CD8-positive, alpha-beta memory T cell (primary cell): ENCODE data around the gene RILP. TPM values are rescaled to one million over a fixed set of nuclear protein-coding genes. Genes with fewer than 3 reads are reported as not detected.
"Not testable (repeated sequence)": the region's sequence is repeated elsewhere in the genome, so short reads cannot be mapped to it uniquely, and the experiment has no call there.

Experiments
- CTCF ChIA-PET: fragments of 350-600 bp; sonication (Branson Sonifier 250); formaldehyde crosslinking; loops from one replicate; lab custom pipeline; 2021; ENCODE audit warnings: antibody characterized with exemption; lab: Charles Lee
- POLR2A ChIA-PET: fragments of 350-600 bp; sonication (Branson Sonifier 250); formaldehyde crosslinking; loops from one replicate; lab custom pipeline; 2021; ENCODE audit warnings: antibody characterized with exemption; lab: Charles Lee
- DNase-seq, 5 donors: peaks; one replicate each; pipeline versions ENCODE4 v3.0.0 to v3.0.0-alpha.2; 2020 to 2022; ENCODE audit warnings: mixed read lengths in 1 of 5
- H3K27ac ChIP-seq: one replicate; pipeline ENCODE4 v1.7.0; 2013; ENCODE audit warnings: low read depth, mild to moderate bottlenecking, low read length, moderate library complexity
- H3K27me3 ChIP-seq: 2 replicates; pipeline ENCODE4 v1.7.0; 2013; ENCODE audit warnings: low read length, mild to moderate bottlenecking; ENCODE audit not compliant: insufficient read depth, poor library complexity, severe bottlenecking
- H3K36me3 ChIP-seq: 2 replicates; pipeline ENCODE4 v1.7.0; 2013; ENCODE audit warnings: mild to moderate bottlenecking, low read length, moderate library complexity; ENCODE audit not compliant: insufficient read depth
- H3K4me1 ChIP-seq: 2 replicates; pipeline ENCODE4 v1.7.0; 2013; ENCODE audit warnings: mild to moderate bottlenecking, low read length, moderate library complexity; ENCODE audit not compliant: insufficient read depth
- H3K4me3 ChIP-seq: 2 replicates; pipeline ENCODE4 v1.7.0; 2013; ENCODE audit warnings: mild to moderate bottlenecking, low read length
- H3K9me3 ChIP-seq: 2 replicates; pipeline ENCODE4 v1.7.0; 2013; ENCODE audit warnings: mild to moderate bottlenecking, low read length
- H3K27ac Mint-ChIP-seq, 8 donors: one replicate each; pipeline ENCODE4 v1.8.0; 2020 to 2021; ENCODE audit warnings: mixed read lengths in 8 of 8, mild to moderate bottlenecking in 6 of 8, inconsistent platforms in 3 of 8, moderate library complexity in 3 of 8
- H3K27me3 Mint-ChIP-seq, 2 donors: one replicate each; pipeline ENCODE4 v1.8.0; 2020 to 2021; ENCODE audit warnings: mixed read lengths in 2 of 2, mild to moderate bottlenecking in 1 of 2, moderate library complexity in 1 of 2
- H3K36me3 Mint-ChIP-seq, 3 donors: one replicate each; pipeline ENCODE4 v1.8.0; 2020 to 2021; ENCODE audit warnings: mixed read lengths in 3 of 3, inconsistent platforms in 1 of 3, mild to moderate bottlenecking in 1 of 3
- H3K4me1 Mint-ChIP-seq, 3 donors: one replicate each; pipeline ENCODE4 v1.8.0; 2020 to 2021; ENCODE audit warnings: mixed read lengths in 3 of 3, inconsistent platforms in 1 of 3, mild to moderate bottlenecking in 1 of 3
- H3K4me3 Mint-ChIP-seq, 7 donors: one replicate each; pipeline ENCODE4 v1.8.0; 2020 to 2021; ENCODE audit warnings: mixed read lengths in 7 of 7, mild to moderate bottlenecking in 6 of 7, moderate library complexity in 4 of 7, inconsistent platforms in 2 of 7
- H3K9me3 Mint-ChIP-seq, 5 donors: one replicate each; pipeline ENCODE4 v1.8.0; 2020 to 2022; ENCODE audit warnings: mixed read lengths in 5 of 5, mild to moderate bottlenecking in 3 of 5, moderate library complexity in 2 of 5, inconsistent platforms in 1 of 5
- polyA plus RNA-seq: library from polyadenylated mRNA; unstranded; fragments of 300-500 nt; fragmentation: Illumina TruSeq; gene quantifications from one replicate; pipeline ENCODE4 v1.2.3, GENCODE V29; 2021
- total RNA-seq, 2 experiments: library from RNA; stranded (reverse); gene quantifications; one replicate each; pipeline ENCODE4 v1.2.3, GENCODE V29; 2021

Gene RILP, protein sequence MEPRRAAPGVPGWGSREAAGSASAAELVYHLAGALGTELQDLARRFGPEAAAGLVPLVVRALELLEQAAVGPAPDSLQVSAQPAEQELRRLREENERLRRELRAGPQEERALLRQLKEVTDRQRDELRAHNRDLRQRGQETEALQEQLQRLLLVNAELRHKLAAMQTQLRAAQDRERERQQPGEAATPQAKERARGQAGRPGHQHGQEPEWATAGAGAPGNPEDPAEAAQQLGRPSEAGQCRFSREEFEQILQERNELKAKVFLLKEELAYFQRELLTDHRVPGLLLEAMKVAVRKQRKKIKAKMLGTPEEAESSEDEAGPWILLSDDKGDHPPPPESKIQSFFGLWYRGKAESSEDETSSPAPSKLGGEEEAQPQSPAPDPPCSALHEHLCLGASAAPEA
- total RNA-seq (1 to 10 TPM; 2.1 to 3.0 TPM), polyA plus RNA-seq (3.7 TPM)

DNA sequence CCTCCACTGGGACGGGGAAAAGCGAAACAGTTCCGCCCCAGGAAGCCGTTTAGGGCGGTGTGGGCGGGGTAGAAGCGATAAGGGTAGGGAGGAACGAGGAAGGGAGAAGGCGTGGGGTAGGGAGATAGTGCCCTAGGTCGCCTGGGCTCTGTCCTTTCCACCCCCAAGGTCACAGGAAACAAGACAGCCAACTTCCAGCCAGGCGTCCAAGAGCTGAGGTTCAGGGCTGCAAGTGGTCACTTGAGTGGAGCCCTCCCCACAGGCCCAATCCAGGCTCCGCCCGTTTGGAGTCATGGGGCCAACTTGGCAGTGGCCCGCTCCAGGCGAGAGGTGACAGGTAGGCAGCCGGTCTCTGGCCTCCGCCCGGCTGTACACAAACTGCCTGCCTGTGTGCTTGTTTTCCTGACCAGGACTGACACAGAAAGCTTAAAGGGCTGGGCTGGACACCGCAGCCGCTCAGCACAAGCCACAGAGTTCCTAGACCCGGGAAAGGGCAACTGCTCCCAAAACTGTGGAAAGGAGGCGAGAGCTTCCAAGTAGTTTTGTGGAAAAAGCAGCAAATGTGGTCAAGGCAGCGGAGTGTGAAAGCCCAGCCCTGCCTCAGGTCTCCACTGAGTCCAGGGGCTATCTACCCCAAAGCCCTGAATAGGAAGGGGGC is at the start of gene RILP:
RILP (minus strand) TSS at position 23 of the 658 bp plus-strand sequence. CDS start 62 bp downstream, outside the sequence.
- H3K4me1 Mint-ChIP-seq, result peaks cover 0 to 22% (median 6%) of the 10 kb centered on the region in 3 donors
- peak within 1 kb of the TSS in 4 of 8 donors; percentile 29 to 74 (median 66) for H3K27ac Mint-ChIP-seq
- H3K9me3 Mint-ChIP-seq, result no peaks in the 10 kb centered on the region
- CTCF ChIA-PET, result interaction anchor here (0.8 to 4.5 kb wide), 17 partner anchors 8 to 390 kb away, joined by 3 to 49 read pairs (median 5); partner anchors contain the start of genes INPP5K, PRPF8, SLC43A2 and WDR81
- H3K36me3 ChIP-seq, result peaks cover 42% of the 10 kb centered on the region
- POLR2A ChIA-PET, result interaction anchor here (0.5 to 2.2 kb wide), 11 partner anchors 10 to 250 kb away, joined by 3 to 20 read pairs (median 3); partner anchors contain the start of genes INPP5K, PITPNA, RPA1 and SMYD4
- peak within 1 kb of the TSS; percentile 59 for H3K27ac ChIP-seq
- peaks cover 7 to 48% (median 10%) of the 10 kb centered on the region in 3 donors for H3K36me3 Mint-ChIP-seq
- peaks cover 12% of the 10 kb centered on the region for H3K4me1 ChIP-seq
- peak within 1 kb of the TSS; percentile 59 to 77 (median 72) for H3K4me3 Mint-ChIP-seq
- H3K9me3 ChIP-seq, result no peaks in the 10 kb centered on the region
- peak within 1 kb of the TSS; percentile 59 for H3K4me3 ChIP-seq
- DNase-seq, result peak in 1 of 5 donors; percentile 30
- no peaks in the 10 kb centered on the region for H3K27me3 ChIP-seq
- H3K27me3 Mint-ChIP-seq, result no peaks in the 10 kb centered on the region

DNA sequence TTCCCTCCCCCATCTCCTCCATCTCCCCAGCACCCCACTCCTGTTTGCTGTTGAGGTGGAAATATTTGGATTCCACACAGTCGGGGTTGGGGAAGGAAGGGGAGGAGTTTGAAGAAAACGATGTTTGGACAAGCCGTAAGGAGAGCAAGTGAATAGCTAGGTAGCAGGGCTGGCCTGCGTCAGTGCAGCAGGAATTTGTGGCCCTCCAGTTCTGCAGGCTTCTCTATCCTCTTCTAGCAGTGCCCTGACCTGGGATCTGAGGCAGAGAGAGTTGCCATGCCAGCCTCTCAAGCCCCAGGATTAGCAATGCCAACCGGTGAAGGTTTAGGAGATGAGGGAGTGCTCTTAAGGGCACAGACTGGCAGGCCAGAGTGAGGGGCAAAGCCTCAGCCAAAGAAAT is 48.0 kb upstream of the RILP start:
- DNase-seq, result no peak
- Histone ChIP-seq H3K4me3 (no peak overlapping the region), H3K36me3 (no peaks in the 10 kb centered on the region), H3K27me3 (no peaks in the 10 kb centered on the region), H3K4me1 (no peaks in the 10 kb centered on the region), H3K9me3 (no peaks in the 10 kb centered on the region), H3K27ac (no peak overlapping the region)
- POLR2A ChIA-PET, result no interaction called here
- Mint-ChIP-seq H3K27ac (no peak overlapping the region), H3K36me3 (peaks cover 0 to 2% (median 0%) of the 10 kb centered on the region in 3 donors), H3K4me1 (no peaks in the 10 kb centered on the region), H3K9me3 (no peaks in the 10 kb centered on the region), H3K4me3 (no peak overlapping the region), H3K27me3 (peaks cover 4 to 9% of the 10 kb centered on the region in 2 donors)
- CTCF ChIA-PET, result no interaction called here

- Histone ChIP-seq H3K27me3 (no peaks in the 10 kb centered on the region), H3K4me3 (no peak overlapping the region), H3K9me3 (no peaks in the 10 kb centered on the region), H3K36me3 (no peaks in the 10 kb centered on the region), H3K27ac (no peak overlapping the region), H3K4me1 (no peaks in the 10 kb centered on the region)
- CTCF ChIA-PET, result no interaction called here
- no peak overlapping the region for H3K4me3 Mint-ChIP-seq
- peaks cover 0 to 2% (median 0%) of the 10 kb centered on the region in 3 donors for H3K36me3 Mint-ChIP-seq
- POLR2A ChIA-PET, result no interaction called here
- no peaks in the 10 kb centered on the region for H3K9me3 Mint-ChIP-seq
- no peak for DNase-seq
- H3K27me3 Mint-ChIP-seq, result peaks cover 6 to 15% of the 10 kb centered on the region in 2 donors
- H3K27ac Mint-ChIP-seq, result no peak overlapping the region
- H3K4me1 Mint-ChIP-seq, result no peaks in the 10 kb centered on the region
These were observed 45.7 kb upstream of the RILP start for GRCh38 chr17:1695365-1695764.

GRCh38 chr17:1693339-1693738 is 43.7 kb upstream of the RILP start:
- Mint-ChIP-seq H3K4me1 (no peaks in the 10 kb centered on the region), H3K4me3 (no peak overlapping the region), H3K36me3 (peaks cover 0 to 2% (median 0%) of the 10 kb centered on the region in 3 donors), H3K27me3 (peaks cover 6 to 15% of the 10 kb centered on the region in 2 donors), H3K9me3 (no peaks in the 10 kb centered on the region), H3K27ac (no peak overlapping the region)
- H3K27me3 ChIP-seq, result no peaks in the 10 kb centered on the region
- H3K4me3 ChIP-seq, result no peak overlapping the region
- CTCF ChIA-PET, result no interaction called here
- H3K36me3 ChIP-seq, result no peaks in the 10 kb centered on the region
- POLR2A ChIA-PET, result interaction anchor here (1.5 kb wide), 1 partner anchor 9 kb away, joined by 3 read pairs; no protein-coding TSS in a partner anchor
- DNase-seq, result no peak
- H3K4me1 ChIP-seq, result no peaks in the 10 kb centered on the region
- H3K27ac ChIP-seq, result no peak overlapping the region
- H3K9me3 ChIP-seq, result no peaks in the 10 kb centered on the region

DNA sequence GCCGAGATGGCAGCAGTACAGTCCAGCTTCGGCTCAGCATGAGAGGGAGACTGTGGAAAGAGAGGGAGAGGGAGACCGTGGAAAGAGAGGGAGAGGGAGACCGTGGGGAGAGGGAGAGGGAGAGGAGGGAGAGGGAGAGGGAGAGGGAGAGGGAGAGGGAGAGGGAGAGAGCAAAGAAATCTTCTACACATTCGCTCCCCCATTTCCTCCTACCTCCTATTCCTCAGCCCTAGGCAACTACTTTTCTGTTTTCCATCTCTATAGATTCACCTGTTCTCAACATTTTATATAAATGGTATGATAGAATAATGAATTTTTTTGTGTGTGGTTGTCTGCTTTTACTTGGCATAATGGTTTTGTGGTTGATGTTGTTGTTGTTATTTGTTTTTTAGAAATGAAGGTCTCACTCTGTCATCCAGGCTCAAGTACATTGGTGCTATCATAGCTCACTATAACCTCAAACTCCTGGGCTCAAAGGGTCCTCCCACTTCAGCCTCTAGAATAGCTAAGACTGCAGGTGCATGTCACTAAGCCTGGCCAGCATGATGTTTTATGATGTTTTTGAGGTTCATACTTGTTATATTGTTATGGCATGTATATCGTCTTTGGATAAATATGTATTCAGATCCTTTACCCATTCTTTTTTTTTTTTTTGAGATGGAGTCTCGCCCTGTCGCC is 41.0 kb upstream of the RILP start:
- Mint-ChIP-seq H3K4me3 (no peak overlapping the region), H3K4me1 (no peaks in the 10 kb centered on the region), H3K9me3 (no peaks in the 10 kb centered on the region), H3K36me3 (peaks cover 0 to 2% (median 0%) of the 10 kb centered on the region in 3 donors), H3K27me3 (peaks cover 6 to 15% of the 10 kb centered on the region in 2 donors), H3K27ac (peak overlapping the region in 1 of 8 donors; percentile 69)
- no peak for DNase-seq
- Histone ChIP-seq H3K27me3 (no peaks in the 10 kb centered on the region), H3K4me3 (no peak overlapping the region), H3K36me3 (no peaks in the 10 kb centered on the region), H3K27ac (no peak overlapping the region), H3K4me1 (no peaks in the 10 kb centered on the region), H3K9me3 (no peaks in the 10 kb centered on the region)
- ChIA-PET POLR2A (no interaction called here), CTCF (interaction anchor here (1.2 kb wide), 1 partner anchor 26 kb away, joined by 3 read pairs; no protein-coding TSS in a partner anchor)

GRCh38 chr17:1688405-1688804 is 38.7 kb upstream of the RILP start:
- H3K9me3 ChIP-seq, DNase-seq, H3K9me3 Mint-ChIP-seq, H3K27ac Mint-ChIP-seq, H3K36me3 ChIP-seq, POLR2A ChIA-PET, H3K4me3 Mint-ChIP-seq, H3K4me1 ChIP-seq, CTCF ChIA-PET, H3K27ac ChIP-seq, H3K27me3 ChIP-seq, H3K4me3 ChIP-seq: not testable (repeated sequence)
- Mint-ChIP-seq H3K36me3 (peaks cover 0 to 11% (median 4%) of the 10 kb centered on the region in 3 donors), H3K27me3 (peaks cover 5 to 10% of the 10 kb centered on the region in 2 donors), H3K4me1 (peaks cover 15 to 17% (median 16%) of the 10 kb centered on the region in 3 donors)

GRCh38 chr17:1686086-1686485 is 36.4 kb upstream of the RILP start:
- Mint-ChIP-seq H3K36me3 (peaks cover 4 to 32% (median 14%) of the 10 kb centered on the region in 3 donors), H3K4me1 (peaks cover 29 to 39% (median 35%) of the 10 kb centered on the region in 3 donors), H3K4me3 (peak overlapping the region in 3 of 7 donors; percentile 1 to 42 (median 11)), H3K9me3 (no peaks in the 10 kb centered on the region), H3K27me3 (no peaks in the 10 kb centered on the region), H3K27ac (peak overlapping the region in 3 of 8 donors; percentile 18 to 75 (median 41))
- no peaks in the 10 kb centered on the region for H3K27me3 ChIP-seq
- H3K27ac ChIP-seq, result no peak overlapping the region
- ChIA-PET CTCF (no interaction called here), POLR2A (no interaction called here)
- no peak overlapping the region for H3K4me3 ChIP-seq
- no peaks in the 10 kb centered on the region for H3K9me3 ChIP-seq
- H3K36me3 ChIP-seq, result peaks cover 16% of the 10 kb centered on the region
- peaks cover 24% of the 10 kb centered on the region for H3K4me1 ChIP-seq
- DNase-seq, result no peak
